RPMI8226 (cell line): ENCODE data around the gene DTX3L.

ENCODE experiments used
- DNase-seq: peaks from one replicate; pipeline ENCODE4 v3.0.0-alpha.2; 2015

DTX3L gene

GRCh38 chr3:122608916-122609315 is 44.8 kb downstream of the DTX3L start:
- no peak for DNase-seq

DNA sequence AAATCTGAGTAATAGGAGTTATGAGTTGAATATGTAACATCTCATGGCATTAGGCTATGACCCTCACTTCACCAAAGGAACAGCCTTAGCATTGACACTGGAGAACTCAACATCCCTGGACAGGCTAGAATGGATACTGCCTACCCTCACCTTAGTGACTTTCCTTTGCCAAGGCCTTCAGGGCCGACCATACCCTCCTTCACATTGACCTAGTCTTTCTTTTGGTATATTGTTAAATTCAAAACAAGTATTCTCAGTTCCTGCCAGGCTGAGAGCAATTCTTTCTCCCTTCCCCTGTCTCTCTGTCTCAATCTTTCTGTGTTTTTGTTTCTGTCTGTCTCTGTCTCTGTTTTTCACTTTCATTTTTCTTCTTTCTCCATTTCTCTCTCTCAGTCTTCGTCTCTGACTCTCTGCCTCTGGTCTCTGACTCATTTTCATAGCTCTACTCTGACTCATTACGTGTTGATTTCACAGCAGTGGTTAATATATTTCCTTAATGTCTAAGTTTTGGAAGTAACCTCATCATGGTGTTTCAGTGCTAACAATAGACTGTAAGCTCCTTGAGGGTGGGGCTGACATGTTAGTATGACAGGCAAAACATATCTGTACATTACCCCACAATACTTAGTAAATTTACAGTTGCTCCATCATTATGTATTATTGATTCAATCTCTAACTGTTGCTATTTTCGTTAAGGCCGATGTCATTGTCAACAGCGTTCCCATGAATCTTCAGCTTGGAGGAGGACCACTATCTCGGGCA is 45.8 kb downstream of the DTX3L start:
- DNase-seq, result no peak

DNA sequence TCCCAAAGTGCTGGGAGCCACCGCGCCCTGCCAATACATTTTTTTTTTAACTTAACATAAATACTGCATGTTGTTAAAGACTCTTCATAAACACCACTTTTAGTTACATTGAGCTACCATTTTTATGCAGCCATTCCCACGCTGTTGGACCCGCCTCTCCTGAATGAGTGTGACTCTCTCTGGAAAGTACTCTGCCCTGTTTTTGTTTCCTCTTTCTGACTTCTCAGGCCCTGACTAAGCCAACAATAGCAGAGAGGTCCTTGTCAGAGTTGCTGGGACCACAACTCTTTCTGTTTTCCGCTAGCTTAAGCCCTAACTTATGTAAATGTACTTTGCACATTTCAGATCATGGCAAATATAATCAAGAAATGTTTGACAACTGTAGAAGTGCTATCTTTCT is 48.6 kb downstream of the DTX3L start:
- DNase-seq, result no peak

DNA sequence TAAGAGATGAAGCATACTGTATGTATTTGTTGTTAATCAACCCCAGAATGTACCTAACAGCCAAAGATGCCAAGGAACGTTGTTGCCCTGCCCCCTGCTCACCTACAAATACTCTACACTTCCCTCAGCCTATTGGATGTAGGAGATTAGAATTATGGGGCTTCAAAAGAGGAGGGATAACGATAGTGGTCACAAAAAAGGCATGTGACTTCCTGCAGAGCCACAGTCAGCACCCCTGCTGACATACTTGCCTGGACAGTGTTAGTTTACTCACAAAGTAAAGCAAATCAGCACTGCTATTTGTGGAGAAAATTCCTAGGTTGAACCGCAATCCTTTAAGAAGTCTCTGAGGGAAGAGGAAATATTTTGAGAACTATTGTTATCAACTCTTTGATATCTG is 51.2 kb downstream of the DTX3L start:
- DNase-seq, result no peak

DNA sequence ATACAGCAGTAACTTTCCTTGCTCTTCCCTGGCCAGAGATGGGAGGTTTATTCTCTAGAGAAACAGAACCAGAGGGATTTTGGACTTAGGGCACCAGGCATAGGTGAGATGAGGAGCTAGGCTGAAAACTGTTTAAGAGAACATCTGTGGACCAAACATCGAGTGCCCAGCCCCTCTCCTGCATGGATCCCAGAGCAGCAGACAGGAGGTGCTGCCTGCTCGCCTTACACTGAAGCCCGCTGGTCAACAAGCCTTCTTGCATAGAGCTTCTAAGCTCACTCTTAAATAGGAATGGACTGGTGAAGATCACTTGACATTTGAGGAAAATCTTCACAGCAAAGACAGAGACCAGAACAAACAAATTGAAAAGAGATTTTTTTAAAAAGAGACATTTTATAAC is 54.5 kb downstream of the DTX3L start:
- no peak for DNase-seq

GRCh38 chr3:122619040-122619439 is 54.9 kb downstream of the DTX3L start:
- no peak for DNase-seq

DNA sequence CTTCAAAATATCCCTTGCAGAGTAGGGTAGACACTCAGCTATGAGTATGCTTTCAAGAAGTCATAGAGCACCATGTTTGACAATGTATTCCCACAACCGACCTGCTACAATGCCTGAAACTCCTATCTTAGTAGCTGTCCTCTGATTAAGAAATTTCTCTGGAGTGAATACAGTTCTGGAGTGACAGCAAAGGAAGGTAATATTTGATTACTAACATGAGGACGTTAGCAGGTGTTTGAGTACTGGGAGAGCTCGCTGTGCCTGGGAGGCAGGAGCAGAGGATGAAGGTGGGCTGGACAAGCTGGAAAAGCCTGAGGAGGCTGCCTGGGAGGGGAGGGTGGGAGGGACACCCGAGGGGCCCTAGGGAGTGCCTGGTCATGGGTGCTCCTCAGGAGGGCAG is 56.3 kb downstream of the DTX3L start:
- no peak for DNase-seq

DNA sequence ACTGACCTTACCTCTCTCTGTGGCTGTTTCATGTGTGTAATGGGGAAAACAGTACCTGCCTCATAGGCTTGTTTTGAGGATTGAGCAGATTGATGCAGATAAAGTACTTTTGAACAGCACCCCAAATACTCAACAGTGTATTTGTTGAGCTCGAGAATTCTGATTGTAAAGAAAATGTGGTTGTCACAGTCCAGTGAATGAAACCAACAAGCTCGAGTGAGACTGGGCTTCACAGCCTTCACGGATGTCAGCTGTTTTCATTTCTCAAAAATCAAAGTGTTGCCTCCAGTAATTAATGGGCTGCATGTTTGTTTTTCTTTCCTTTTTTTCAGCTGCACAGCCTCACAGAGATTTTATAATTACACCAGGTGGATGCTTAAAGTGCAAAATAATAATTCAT is 57.0 kb downstream of the DTX3L start:
- no peak for DNase-seq

DNA sequence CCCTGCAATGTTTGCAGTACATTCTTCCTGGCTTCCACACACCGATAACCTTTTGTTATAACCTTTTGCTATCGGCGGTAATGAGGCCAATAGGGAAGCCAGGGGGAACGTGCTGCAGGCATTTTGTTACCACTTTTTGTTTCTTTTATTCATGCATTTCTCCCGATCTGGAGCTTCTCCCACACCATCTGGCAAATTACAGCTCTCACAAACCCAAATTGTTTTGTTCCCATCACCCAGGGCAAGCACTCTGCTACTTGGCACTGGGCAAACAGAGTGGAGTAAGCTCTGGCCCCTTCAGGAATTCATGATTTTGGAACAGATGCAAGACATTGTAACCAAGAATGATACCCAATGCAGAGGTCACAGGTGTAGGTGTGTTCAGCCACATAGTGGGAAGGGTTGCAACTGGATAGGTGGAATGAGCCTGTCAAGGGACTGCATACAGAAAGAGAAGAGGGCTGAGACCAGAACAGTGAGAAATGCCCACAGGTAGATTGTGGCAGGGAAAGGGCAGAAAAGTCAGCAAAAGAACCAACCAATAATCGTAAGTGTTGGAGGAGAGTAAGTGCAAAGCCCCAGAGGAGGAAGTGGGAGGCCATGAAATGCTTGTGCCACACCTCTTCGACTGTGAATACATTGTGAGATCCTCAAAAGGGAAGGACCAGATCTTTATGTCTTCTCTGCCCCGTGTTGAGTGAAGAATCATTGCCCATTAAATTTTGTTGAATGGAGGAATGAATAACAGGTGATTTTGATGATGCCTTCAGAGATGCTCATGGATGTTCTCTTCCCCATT is 59.1 kb downstream of the DTX3L start:
- no peak for DNase-seq
